NCI-H187 (cell line): ENCODE data around the gene EFR3B.
"Not testable (repeated sequence)": the region's sequence is repeated elsewhere in the genome, so short reads cannot be mapped to it uniquely, and the experiment has no call there.

Experiments used
- DNase-seq, 2 experiments: peaks; one replicate each; lab custom pipeline; 2025; lab: John Stamatoyannopoulos, UW

The EFR3B gene

GRCh38 chr2:25072606-25073005 lies 30.7 kb downstream of the EFR3B start:
- no peak for DNase-seq

- DNase-seq: peak in 1 of 2 experiments; percentile 32
Measured at GRCh38 chr2:25073025-25073424, 31.1 kb downstream of the EFR3B start.

GRCh38 chr2:25073914-25074313 lies 32.0 kb downstream of the EFR3B start:
- DNase-seq: no peak

- DNase-seq: no peak
Measured at GRCh38 chr2:25074826-25075225, 33.0 kb downstream of the EFR3B start.

- DNase-seq: no peak
Measured at GRCh38 chr2:25076749-25077148, 34.9 kb downstream of the EFR3B start.

- no peak for DNase-seq
Measured at GRCh38 chr2:25077789-25078169, 35.9 kb downstream of the EFR3B start.

- peak; percentile 57 to 60 for DNase-seq
Measured at GRCh38 chr2:25078170-25079049, 36.5 kb downstream of the EFR3B start.

GRCh38 chr2:25079050-25079635 lies 37.3 kb downstream of the EFR3B start:
- DNase-seq: no peak

GRCh38 chr2:25081237-25081790 lies 39.4 kb downstream of the EFR3B start:
- DNase-seq: no peak

GRCh38 chr2:25082002-25082622 lies 40.2 kb downstream of the EFR3B start:
- no peak for DNase-seq

- no peak for DNase-seq
Measured at GRCh38 chr2:25085761-25086560, 44.1 kb downstream of the EFR3B start.

- no peak for DNase-seq
Measured at GRCh38 chr2:25088817-25089516, 47.1 kb downstream of the EFR3B start.

GRCh38 chr2:25089605-25090315 lies 47.9 kb downstream of the EFR3B start:
- no peak for DNase-seq

- DNase-seq: no peak
Measured at GRCh38 chr2:25090801-25091200, 48.9 kb downstream of the EFR3B start.

- DNase-seq: no peak
Measured at GRCh38 chr2:25091265-25091664, 49.4 kb downstream of the EFR3B start.

GRCh38 chr2:25098056-25098455 lies 56.2 kb downstream of the EFR3B start:
- DNase-seq: no peak

GRCh38 chr2:25098670-25099486 lies 57.0 kb downstream of the EFR3B start:
- no peak for DNase-seq

GRCh38 chr2:25102352-25102751 lies 60.5 kb downstream of the EFR3B start:
- not testable (repeated sequence) for DNase-seq

GRCh38 chr2:25103287-25103871 lies 61.5 kb downstream of the EFR3B start:
- no peak for DNase-seq
